Measurements from ENCODE around the gene CNOT4. TPM values are rescaled to one million over a fixed set of nuclear protein-coding genes. Genes with fewer than 3 reads are reported as not detected.

CNOT4 gene
- total RNA-seq, 1 experiment from 2014 or later = 25.8 TPM

- Histone ChIP-seq H3K9me2 (ENCODE audit: insufficient read depth) (no peaks in the 10 kb centered on the region), H3K9me3 (ENCODE audit: insufficient read depth, low read depth) (no peaks in the 10 kb centered on the region), H3K27me3 (ENCODE audit: insufficient read depth, low read depth) (no peaks in the 10 kb centered on the region), H2AFZ (no peak overlapping the region), H3K4me3 (no peak overlapping the region), H3F3A (ENCODE audit: insufficient read depth, low read depth) (peaks cover 3% of the 10 kb centered on the region), H3K4me2 (no peak overlapping the region), H3K4me1 (replicated peaks; ENCODE audit: insufficient read depth) (no peaks in the 10 kb centered on the region), H3K27ac (no peak overlapping the region), H4K20me1 (ENCODE audit: insufficient read depth) (no peaks in the 10 kb centered on the region), H3K79me2 (ENCODE audit: low read depth) (no peaks in the 10 kb centered on the region), H3K36me3 (ENCODE audit: low read depth) (no peaks in the 10 kb centered on the region)
- ChIA-PET CTCF (no interaction called here), POLR2A (ENCODE audit: unreplicated experiment) (no interaction called here)
- intact Hi-C loops (cut with micrococcal nuclease; ENCODE audit: unreplicated experiment) = no loop called here
- TF ChIP-seq, protein P1, sequence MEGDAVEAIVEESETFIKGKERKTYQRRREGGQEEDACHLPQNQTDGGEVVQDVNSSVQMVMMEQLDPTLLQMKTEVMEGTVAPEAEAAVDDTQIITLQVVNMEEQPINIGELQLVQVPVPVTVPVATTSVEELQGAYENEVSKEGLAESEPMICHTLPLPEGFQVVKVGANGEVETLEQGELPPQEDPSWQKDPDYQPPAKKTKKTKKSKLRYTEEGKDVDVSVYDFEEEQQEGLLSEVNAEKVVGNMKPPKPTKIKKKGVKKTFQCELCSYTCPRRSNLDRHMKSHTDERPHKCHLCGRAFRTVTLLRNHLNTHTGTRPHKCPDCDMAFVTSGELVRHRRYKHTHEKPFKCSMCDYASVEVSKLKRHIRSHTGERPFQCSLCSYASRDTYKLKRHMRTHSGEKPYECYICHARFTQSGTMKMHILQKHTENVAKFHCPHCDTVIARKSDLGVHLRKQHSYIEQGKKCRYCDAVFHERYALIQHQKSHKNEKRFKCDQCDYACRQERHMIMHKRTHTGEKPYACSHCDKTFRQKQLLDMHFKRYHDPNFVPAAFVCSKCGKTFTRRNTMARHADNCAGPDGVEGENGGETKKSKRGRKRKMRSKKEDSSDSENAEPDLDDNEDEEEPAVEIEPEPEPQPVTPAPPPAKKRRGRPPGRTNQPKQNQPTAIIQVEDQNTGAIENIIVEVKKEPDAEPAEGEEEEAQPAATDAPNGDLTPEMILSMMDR (conservative IDR thresholded peaks at IDR 0.05) = no peak
- no peak for TF ChIP-seq EZH2 (IDR thresholded peaks at IDR 0.05; ENCODE audit: low read depth)
- no peak for DNase-seq
- no TSS peak for BruUV-seq (replicated peaks)
Measured at GRCh38 chr7:135369405-135369804, 140.5 kb downstream of the CNOT4 start.

DNA sequence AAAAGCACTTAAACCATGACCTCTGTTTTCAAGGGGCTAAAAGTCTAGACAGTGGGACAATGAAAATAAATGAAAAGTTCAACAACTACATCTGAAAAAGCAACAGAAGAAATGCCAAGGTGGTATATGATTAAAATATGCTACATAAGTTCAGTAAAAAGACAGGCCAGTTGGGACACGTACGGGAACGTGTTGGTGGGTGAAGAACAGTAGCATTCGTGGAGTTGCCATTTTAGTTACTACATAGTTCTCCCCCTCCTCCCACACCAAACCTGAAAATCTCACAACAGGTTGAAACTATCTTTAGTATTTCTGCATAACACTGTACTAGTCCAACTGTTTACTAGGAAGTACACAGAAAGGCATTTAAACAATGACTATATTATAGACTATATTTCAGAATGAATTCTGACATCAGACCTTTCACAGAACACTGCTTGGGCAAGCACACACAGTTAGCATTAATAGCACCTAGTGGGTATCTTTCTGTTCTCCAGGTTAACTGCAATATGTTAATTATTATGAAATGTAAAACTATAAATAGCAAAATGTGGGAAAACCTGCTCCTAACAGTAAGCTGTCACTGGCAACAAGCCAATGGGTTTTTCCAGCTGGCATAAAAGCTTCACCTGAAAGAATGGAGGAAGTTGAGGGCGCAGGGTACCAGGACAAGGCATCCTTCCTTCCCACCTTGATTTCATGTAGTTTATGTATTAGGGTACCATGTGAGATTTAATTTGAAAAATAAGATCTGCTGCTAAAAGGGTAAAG, 141.3 kb downstream of the CNOT4 start:
- ChIA-PET CTCF (no interaction called here), POLR2A (ENCODE audit: unreplicated experiment) (no interaction called here)
- no peak for DNase-seq
- H3K36me3 ChIP-seq (ENCODE audit: low read depth) = no peaks in the 10 kb centered on the region
- no peaks in the 10 kb centered on the region for H3K9me2 ChIP-seq (ENCODE audit: insufficient read depth)
- no peak overlapping the region for H2AFZ ChIP-seq
- H3K4me2 ChIP-seq = no peak overlapping the region
- H3K9me3 ChIP-seq (ENCODE audit: insufficient read depth, low read depth) = no peaks in the 10 kb centered on the region
- no peaks in the 10 kb centered on the region for H4K20me1 ChIP-seq (ENCODE audit: insufficient read depth)
- TF ChIP-seq, protein P1 (conservative IDR thresholded peaks at IDR 0.05) = no peak
- TF ChIP-seq EZH2 (IDR thresholded peaks at IDR 0.05; ENCODE audit: low read depth) = no peak
- intact Hi-C loops (cut with micrococcal nuclease; ENCODE audit: unreplicated experiment) = no loop called here
- no TSS peak for BruUV-seq (replicated peaks)
- no peaks in the 10 kb centered on the region for H3K4me1 ChIP-seq (replicated peaks; ENCODE audit: insufficient read depth)
- H3F3A ChIP-seq (ENCODE audit: insufficient read depth, low read depth) = peaks cover 3% of the 10 kb centered on the region
- H3K27ac ChIP-seq = no peak overlapping the region
- no peak overlapping the region for H3K4me3 ChIP-seq
- no peaks in the 10 kb centered on the region for H3K79me2 ChIP-seq (ENCODE audit: low read depth)
- no peaks in the 10 kb centered on the region for H3K27me3 ChIP-seq (ENCODE audit: insufficient read depth, low read depth)

- Histone ChIP-seq H3K79me2 (ENCODE audit: low read depth) (no peaks in the 10 kb centered on the region), H3K36me3 (ENCODE audit: low read depth) (no peaks in the 10 kb centered on the region; the same call in 1 of the 2 replicates), H2AFZ (no peak overlapping the region), H3K4me2 (no peak overlapping the region), H3K4me3 (no peak overlapping the region), H3K4me1 (replicated peaks; ENCODE audit: insufficient read depth) (no peaks in the 10 kb centered on the region), H4K20me1 (ENCODE audit: insufficient read depth) (no peaks in the 10 kb centered on the region), H3K9me2 (ENCODE audit: insufficient read depth) (no peaks in the 10 kb centered on the region), H3F3A (ENCODE audit: insufficient read depth, low read depth) (peaks cover under 1% of the 10 kb centered on the region), H3K27me3 (ENCODE audit: insufficient read depth, low read depth) (no peaks in the 10 kb centered on the region), H3K27ac (no peak overlapping the region), H3K9me3 (ENCODE audit: insufficient read depth, low read depth) (no peaks in the 10 kb centered on the region)
- POLR2A ChIA-PET (ENCODE audit: unreplicated experiment) = no interaction called here
- TF ChIP-seq, protein P1 (conservative IDR thresholded peaks at IDR 0.05) = no peak
- TF ChIP-seq EZH2 (IDR thresholded peaks at IDR 0.05; ENCODE audit: low read depth) = no peak
- no peak for DNase-seq
- CTCF ChIA-PET = no interaction called here
- BruUV-seq (replicated peaks) = no TSS peak
- intact Hi-C loops (cut with micrococcal nuclease; ENCODE audit: unreplicated experiment) = no loop called here
Measured at GRCh38 chr7:135366843-135367508, 142.9 kb downstream of the CNOT4 start.

All from PC-9 (cell line).